ENCODE measurements around the gene KCMF1. TPM values are rescaled to one million over a fixed set of nuclear protein-coding genes. Genes with fewer than 3 reads are reported as not detected.
A peak's percentile ranks its signal among the peaks of the same experiment; 100 is the strongest.

Gene KCMF1
- total and polyA plus RNA-seq, 11 donors = 10.9 to 104 (median 80.0) TPM

DNA sequence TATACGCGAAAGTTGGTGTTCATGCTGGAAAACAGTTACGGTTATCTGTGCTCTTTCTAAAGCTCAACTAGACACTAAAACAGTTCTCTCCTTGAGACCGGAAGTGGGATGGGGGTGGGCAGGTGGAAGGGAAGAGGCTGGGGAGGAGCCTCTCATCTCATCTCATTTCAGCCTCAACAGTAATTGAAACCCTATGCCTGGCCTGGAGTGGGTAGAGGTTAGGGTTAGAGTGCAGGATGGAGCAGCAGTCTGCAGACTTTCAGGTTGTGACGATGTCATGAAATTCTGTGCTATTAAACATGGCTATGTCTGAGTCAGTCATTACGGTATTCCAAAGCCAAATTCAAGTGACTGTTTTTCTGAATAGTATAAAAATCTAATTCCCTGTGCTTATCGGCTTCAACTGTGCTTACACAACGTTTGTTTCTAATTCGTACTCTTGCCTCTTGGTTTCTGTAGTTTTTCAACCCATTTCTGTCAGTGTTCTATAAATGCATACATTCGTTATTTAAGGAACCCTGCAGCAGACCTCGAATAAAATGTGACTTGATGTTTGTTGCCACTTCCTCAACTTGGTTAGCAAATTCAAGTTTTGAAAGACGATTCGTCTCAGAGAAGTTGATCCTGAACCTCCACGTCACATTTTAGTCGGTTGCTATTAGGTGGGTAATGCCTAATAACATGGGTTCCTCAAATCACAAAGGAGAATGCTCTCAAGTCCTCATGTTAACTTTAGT is 86.4 kb downstream of the KCMF1 start:
- H3K36me3 ChIP-seq = peaks cover 0 to 31% (median 25%) of the 10 kb centered on the region in 9 donors
- WGBS, 4 donors = 75 to 85% (median 82%) methylated on average over 15 of the region's 15 CpGs
- TF ChIP-seq CTCF (IDR thresholded peaks at IDR 0.05) (no peak), POLR2A (IDR thresholded peaks at IDR 0.05) (no peak)
- H3K4me3 ChIP-seq = no peak overlapping the region
- H3K27ac ChIP-seq = no peak overlapping the region
- H3K4me1 ChIP-seq = peaks cover 0 to 33% (median 0%) of the 10 kb centered on the region in 12 donors
- DNase-seq (no peak), ATAC-seq (peak in 3 of 4 donors; percentile 20 to 31 (median 29))
- no peaks in the 10 kb centered on the region for H3K9me3 ChIP-seq
- intact Hi-C loops (cut with DNase I) = no loop called here
- no peaks in the 10 kb centered on the region for H3K27me3 ChIP-seq

GRCh38 chr2:85061896-85062295 is 90.9 kb downstream of the KCMF1 start:
- H3K27me3 ChIP-seq = peaks cover 0 to 10% (median 0%) of the 10 kb centered on the region in 9 donors
- H3K4me3 ChIP-seq = no peak overlapping the region
- H3K4me1 ChIP-seq = peaks cover 0 to 20% (median under 1%) of the 10 kb centered on the region in 12 donors
- 73 to 85% (median 80%) methylated on average over 2 of the region's 2 CpGs for WGBS, 4 donors
- TF ChIP-seq POLR2A (IDR thresholded peaks at IDR 0.05) (no peak), CTCF (IDR thresholded peaks at IDR 0.05) (no peak)
- DNase-seq (no peak), ATAC-seq (no peak)
- H3K27ac ChIP-seq = no peak overlapping the region
- no peaks in the 10 kb centered on the region for H3K36me3 ChIP-seq
- H3K9me3 ChIP-seq = no peaks in the 10 kb centered on the region
- intact Hi-C loops (cut with DNase I) = no loop called here

GRCh38 chr2:85062565-85062964 is 91.6 kb downstream of the KCMF1 start:
- intact Hi-C loops (cut with DNase I) = no loop called here
- H3K36me3 ChIP-seq = no peaks in the 10 kb centered on the region
- WGBS, 4 donors = 73 to 79% (median 76%) methylated on average over 6 of the region's 6 CpGs
- peaks cover 0 to 10% (median 0%) of the 10 kb centered on the region in 9 donors for H3K27me3 ChIP-seq
- TF ChIP-seq POLR2A (IDR thresholded peaks at IDR 0.05) = no peak
- no peak for TF ChIP-seq CTCF (IDR thresholded peaks at IDR 0.05)
- peaks cover 0 to 19% (median 6%) of the 10 kb centered on the region in 12 donors for H3K4me1 ChIP-seq
- DNase-seq (no peak), ATAC-seq (no peak)
- no peak overlapping the region for H3K4me3 ChIP-seq
- no peaks in the 10 kb centered on the region for H3K9me3 ChIP-seq
- no peak overlapping the region for H3K27ac ChIP-seq

GRCh38 chr2:85063981-85064599 is 93.1 kb downstream of the KCMF1 start:
- 88 to 93% (median 90%) methylated on average over 5 of the region's 5 CpGs for WGBS, 4 donors
- peaks cover 0 to 10% (median 0%) of the 10 kb centered on the region in 9 donors for H3K27me3 ChIP-seq
- H3K4me1 ChIP-seq = peaks cover 0 to 9% (median 6%) of the 10 kb centered on the region in 12 donors
- DNase-seq (no peak), ATAC-seq (no peak)
- no peak overlapping the region for H3K27ac ChIP-seq
- H3K9me3 ChIP-seq = no peaks in the 10 kb centered on the region
- H3K4me3 ChIP-seq = no peak overlapping the region
- intact Hi-C loops (cut with DNase I) = no loop called here
- TF ChIP-seq POLR2A (IDR thresholded peaks at IDR 0.05) = no peak
- TF ChIP-seq CTCF (IDR thresholded peaks at IDR 0.05) = no peak
- H3K36me3 ChIP-seq = no peaks in the 10 kb centered on the region

Data from heart left ventricle (tissue), 16 donors.